Measurements from ENCODE around the gene RNF115.

The RNF115 gene

GRCh38 chr1:145706086-145706664 lies 117.7 kb downstream of the RNF115 start:
- H3K36me3 ChIP-seq (ENCODE audit: insufficient read depth, low read depth, low read length): no peaks in the 10 kb centered on the region
- H3K4me3 ChIP-seq (ENCODE audit: low read length): no peak overlapping the region
- H3K9ac ChIP-seq (ENCODE audit: low read depth, low read length): no peak overlapping the region
- no peaks in the 10 kb centered on the region for H3K9me3 ChIP-seq (ENCODE audit: insufficient read depth, low read depth, low read length)
- H3K27ac ChIP-seq (ENCODE audit: low read length): no peak overlapping the region
- H3K4me1 ChIP-seq (ENCODE audit: insufficient read depth, low read length): peaks cover 5% of the 10 kb centered on the region; the same call in 1 of the 2 replicates
- 0 out of 2 replicates have a peak, but pooled peaks cover 5% of the 10 kb centered on the region for H3K27me3 ChIP-seq (ENCODE audit: insufficient read depth, low read length)

GRCh38 chr1:145705622-145706021 lies 118.3 kb downstream of the RNF115 start:
- Histone ChIP-seq H3K4me3 (ENCODE audit: low read length) (no peak overlapping the region), H3K9me3 (ENCODE audit: insufficient read depth, low read depth, low read length) (no peaks in the 10 kb centered on the region), H3K36me3 (ENCODE audit: insufficient read depth, low read depth, low read length) (no peaks in the 10 kb centered on the region), H3K27me3 (ENCODE audit: insufficient read depth, low read length) (0 out of 2 replicates have a peak, but pooled peaks cover 5% of the 10 kb centered on the region), H3K4me1 (ENCODE audit: insufficient read depth, low read length) (peaks cover 5% of the 10 kb centered on the region; the same call in 1 of the 2 replicates), H3K27ac (ENCODE audit: low read length) (no peak overlapping the region), H3K9ac (ENCODE audit: low read depth, low read length) (no peak overlapping the region)

GRCh38 chr1:145702826-145703225 lies 121.1 kb downstream of the RNF115 start:
- H3K4me3 ChIP-seq (ENCODE audit: low read length): no peak overlapping the region
- H3K9me3 ChIP-seq (ENCODE audit: insufficient read depth, low read depth, low read length): no peaks in the 10 kb centered on the region

GRCh38 chr1:145702052-145702451 lies 121.8 kb downstream of the RNF115 start:
- no peak overlapping the region for H3K9ac ChIP-seq (ENCODE audit: low read depth, low read length)
- no peaks in the 10 kb centered on the region for H3K4me1 ChIP-seq (ENCODE audit: insufficient read depth, low read length)
- H3K9me3 ChIP-seq (ENCODE audit: insufficient read depth, low read depth, low read length): no peaks in the 10 kb centered on the region
- H3K4me3 ChIP-seq (ENCODE audit: low read length): no peak overlapping the region
- H3K36me3 ChIP-seq (ENCODE audit: insufficient read depth, low read depth, low read length): no peaks in the 10 kb centered on the region
- 0 out of 2 replicates have a peak, but pooled peaks cover 5% of the 10 kb centered on the region for H3K27me3 ChIP-seq (ENCODE audit: insufficient read depth, low read length)
- H3K27ac ChIP-seq (ENCODE audit: low read length): no peak overlapping the region

More at GRCh38 chr1:145702826-145703225, 121.1 kb downstream of the RNF115 start:
- Histone ChIP-seq H3K36me3 (ENCODE audit: insufficient read depth, low read depth, low read length) (no peaks in the 10 kb centered on the region), H3K27ac (ENCODE audit: low read length) (no peak overlapping the region), H3K4me1 (ENCODE audit: insufficient read depth, low read length) (peaks cover 3% of the 10 kb centered on the region; the same call in 1 of the 2 replicates), H3K9ac (ENCODE audit: low read depth, low read length) (no peak overlapping the region), H3K27me3 (ENCODE audit: insufficient read depth, low read length) (0 out of 2 replicates have a peak, but pooled peaks cover 5% of the 10 kb centered on the region)

GRCh38 chr1:145701306-145701862 lies 122.5 kb downstream of the RNF115 start:
- Histone ChIP-seq H3K36me3 (ENCODE audit: insufficient read depth, low read depth, low read length) (no peaks in the 10 kb centered on the region), H3K4me3 (ENCODE audit: low read length) (no peak overlapping the region), H3K27me3 (ENCODE audit: insufficient read depth, low read length) (0 out of 2 replicates have a peak, but pooled peaks cover 5% of the 10 kb centered on the region), H3K4me1 (ENCODE audit: insufficient read depth, low read length) (no peaks in the 10 kb centered on the region), H3K27ac (ENCODE audit: low read length) (no peak overlapping the region), H3K9me3 (ENCODE audit: insufficient read depth, low read depth, low read length) (no peaks in the 10 kb centered on the region), H3K9ac (ENCODE audit: low read depth, low read length) (no peak overlapping the region)

GRCh38 chr1:145696630-145696960 lies 127.3 kb downstream of the RNF115 start:
- H3K9me3 ChIP-seq (ENCODE audit: insufficient read depth, low read depth, low read length): no peaks in the 10 kb centered on the region
- H3K4me3 ChIP-seq (ENCODE audit: low read length): no peak overlapping the region
- no peak overlapping the region for H3K27ac ChIP-seq (ENCODE audit: low read length)
- no peaks in the 10 kb centered on the region for H3K36me3 ChIP-seq (ENCODE audit: insufficient read depth, low read depth, low read length)
- no peaks in the 10 kb centered on the region for H3K27me3 ChIP-seq (ENCODE audit: insufficient read depth, low read length)
- no peaks in the 10 kb centered on the region for H3K4me1 ChIP-seq (ENCODE audit: insufficient read depth, low read length)
- no peak overlapping the region for H3K9ac ChIP-seq (ENCODE audit: low read depth, low read length)

- H3K4me3 ChIP-seq (ENCODE audit: low read length): no peak overlapping the region
- H3K27ac ChIP-seq (ENCODE audit: low read length): no peak overlapping the region
- H3K4me1 ChIP-seq (ENCODE audit: insufficient read depth, low read length): no peaks in the 10 kb centered on the region
- H3K9ac ChIP-seq (ENCODE audit: low read depth, low read length): no peak overlapping the region
- H3K27me3 ChIP-seq (ENCODE audit: insufficient read depth, low read length): no peaks in the 10 kb centered on the region
- no peaks in the 10 kb centered on the region for H3K9me3 ChIP-seq (ENCODE audit: insufficient read depth, low read depth, low read length)
- no peaks in the 10 kb centered on the region for H3K36me3 ChIP-seq (ENCODE audit: insufficient read depth, low read depth, low read length)
Measured at GRCh38 chr1:145695821-145696629, 127.9 kb downstream of the RNF115 start.

GRCh38 chr1:145692785-145693443 lies 131.0 kb downstream of the RNF115 start:
- no peak overlapping the region for H3K4me3 ChIP-seq (ENCODE audit: low read length)
- peaks cover 5% of the 10 kb centered on the region; the same call in 1 of the 2 replicates for H3K4me1 ChIP-seq (ENCODE audit: insufficient read depth, low read length)
- no peak overlapping the region for H3K9ac ChIP-seq (ENCODE audit: low read depth, low read length)
- no peaks in the 10 kb centered on the region for H3K36me3 ChIP-seq (ENCODE audit: insufficient read depth, low read depth, low read length)
- no peak overlapping the region for H3K27ac ChIP-seq (ENCODE audit: low read length)
- no peaks in the 10 kb centered on the region for H3K9me3 ChIP-seq (ENCODE audit: insufficient read depth, low read depth, low read length)
- no peaks in the 10 kb centered on the region for H3K27me3 ChIP-seq (ENCODE audit: insufficient read depth, low read length)

- Histone ChIP-seq H3K9me3 (ENCODE audit: insufficient read depth, low read depth, low read length) (no peaks in the 10 kb centered on the region), H3K27ac (ENCODE audit: low read length) (no peak overlapping the region), H3K4me1 (ENCODE audit: insufficient read depth, low read length) (peaks cover 5% of the 10 kb centered on the region; the same call in 1 of the 2 replicates), H3K4me3 (ENCODE audit: low read length) (no peak overlapping the region), H3K36me3 (ENCODE audit: insufficient read depth, low read depth, low read length) (no peaks in the 10 kb centered on the region), H3K9ac (ENCODE audit: low read depth, low read length) (no peak overlapping the region), H3K27me3 (ENCODE audit: insufficient read depth, low read length) (no peaks in the 10 kb centered on the region)
Measured at GRCh38 chr1:145690587-145691558, 133.0 kb downstream of the RNF115 start.

GRCh38 chr1:145689922-145690321 lies 134.0 kb downstream of the RNF115 start:
- H3K4me1 ChIP-seq (ENCODE audit: insufficient read depth, low read length): peaks cover 5% of the 10 kb centered on the region; the same call in 1 of the 2 replicates
- H3K36me3 ChIP-seq (ENCODE audit: insufficient read depth, low read depth, low read length): no peaks in the 10 kb centered on the region
- no peak overlapping the region for H3K9ac ChIP-seq (ENCODE audit: low read depth, low read length)
- no peaks in the 10 kb centered on the region for H3K27me3 ChIP-seq (ENCODE audit: insufficient read depth, low read length)
- no peak overlapping the region for H3K27ac ChIP-seq (ENCODE audit: low read length)
- H3K9me3 ChIP-seq (ENCODE audit: insufficient read depth, low read depth, low read length): no peaks in the 10 kb centered on the region
- H3K4me3 ChIP-seq (ENCODE audit: low read length): no peak overlapping the region

- Histone ChIP-seq H3K4me3 (ENCODE audit: low read length) (no peak overlapping the region), H3K36me3 (ENCODE audit: insufficient read depth, low read depth, low read length) (no peaks in the 10 kb centered on the region), H3K9me3 (ENCODE audit: insufficient read depth, low read depth, low read length) (no peaks in the 10 kb centered on the region), H3K27ac (ENCODE audit: low read length) (no peak overlapping the region), H3K27me3 (ENCODE audit: insufficient read depth, low read length) (no peaks in the 10 kb centered on the region), H3K9ac (ENCODE audit: low read depth, low read length) (no peak overlapping the region), H3K4me1 (ENCODE audit: insufficient read depth, low read length) (peaks cover 5% of the 10 kb centered on the region; the same call in 1 of the 2 replicates)
Measured at GRCh38 chr1:145688924-145689323, 135.0 kb downstream of the RNF115 start.

Data from iPS-20b (cell line).